H1 (cell line): Measurements from ENCODE around the gene TAS2R41. TPM values are rescaled to one million over a fixed set of nuclear protein-coding genes. Genes with fewer than 3 reads are reported as not detected.

Experiments used
- CBX8 ChIP-seq: fragments of 300-800, 300-1000 bp; sonication (generic); IDR thresholded peaks from 2 replicates; pipeline ENCODE4 v1.7.1; 2016; ENCODE audit warnings: low read depth, low read length, borderline replicate concordance
- CHD7 ChIP-seq: fragments of 300-600 bp; sonication (generic); IDR thresholded peaks from 2 replicates; pipeline ENCODE4 v1.7.1; 2012; ENCODE audit warnings: low read length, moderate library complexity, mild to moderate bottlenecking, inconsistent platforms; ENCODE audit not compliant: insufficient replicate concordance
- CREB1 ChIP-seq: IDR thresholded peaks from 2 replicates; pipeline ENCODE4 v1.6.1; 2012; ENCODE audit warnings: inconsistent platforms
- POU5F1 ChIP-seq: IDR thresholded peaks from 2 replicates; pipeline ENCODE4 v1.6.1; 2011; ENCODE audit warnings: low read depth, mild to moderate bottlenecking, low read length, moderate library complexity
- polyA plus RNA-seq, 7 experiments: library from polyadenylated mRNA; depleted of rRNA in 3 of 7; stranded (reverse) in 5 of 7; unstranded in 2 of 7; fragments of >200 nt in 5 of 7; fragments of 200-250 nt in 2 of 7; gene quantifications; 1 replicate in 5 of 7; 2 replicates in 1 of 7; 4 replicates in 1 of 7; pipeline versions ENCODE4 v1.2.1 to v1.2.3, GENCODE V29; 2011 to 2013; ENCODE audit warnings: missing spikeins in 2 of 7, mixed read lengths in 2 of 7
- total RNA-seq: library from RNA; stranded (reverse); fragmentation: NEBNext Ultra II Directional; extraction: Animal tissue kit (Norgen Biotek cat#: 25700); gene quantifications from 2 replicates; pipeline ENCODE4 v1.2.1, GENCODE V29; 2021

Gene TAS2R41
- total and polyA plus RNA-seq, 2 of the 8 experiments (the other 6 are each of a cell fraction or from before 2014, with no cell fraction given) = 0.12 TPM; not detected in 1

GRCh38 chr7:143499246-143499645 lies 21.6 kb downstream of the TAS2R41 start (continued):
- TF ChIP-seq CHD7 (no peak), CBX8 (no peak), CREB1 (no peak), POU5F1 (no peak)
